GM13977 (cell line): ENCODE results near the gene EPOP.

Experiments used
- DNase-seq: peaks from one replicate; pipeline ENCODE4 v3.0.0; 2012; ENCODE audit warnings: low spot score
- CTCF ChIP-seq: IDR thresholded peaks from 2 replicates; pipeline ENCODE4 v1.5.1; 2012; ENCODE audit warnings: mild to moderate bottlenecking, control low read depth; ENCODE audit not compliant: insufficient read depth; ENCODE audit errors: extremely low read depth, missing control alignments
- in situ Hi-C: fragments of 300-500 bp; cut with MboI; formaldehyde crosslinking; loops from one replicate; pipeline ENCODE4 v1.12.0; 2022; ENCODE audit warnings: low sequenced_read_pairs, low pct_unique_long_range_greater_than_20kb, mixed read lengths, inconsistent platforms; ENCODE audit not compliant: unreplicated experiment

EPOP gene

GRCh38 chr17:38716368-38717005 is 41.7 kb upstream of the EPOP start:
- no peak for TF ChIP-seq CTCF
- DNase-seq: no peak
- in situ Hi-C loops: no loop called here

GRCh38 chr17:38715216-38715943 is 40.6 kb upstream of the EPOP start:
- in situ Hi-C loops: no loop called here

GRCh38 chr17:38713456-38714075 is 38.8 kb upstream of the EPOP start:
- in situ Hi-C loops: no loop called here
- DNase-seq: no peak
- no peak for TF ChIP-seq CTCF

More at GRCh38 chr17:38715216-38715943, 40.6 kb upstream of the EPOP start:
- DNase-seq: no peak
- no peak for TF ChIP-seq CTCF

- in situ Hi-C loops: no loop called here
- TF ChIP-seq CTCF: no peak
- no peak for DNase-seq
Measured at GRCh38 chr17:38712593-38712992, 37.8 kb upstream of the EPOP start.

GRCh38 chr17:38711792-38712571 is 37.2 kb upstream of the EPOP start:
- TF ChIP-seq CTCF: no peak
- no peak for DNase-seq
- in situ Hi-C loops: no loop called here

GRCh38 chr17:38710985-38711384 is 36.2 kb upstream of the EPOP start:
- no peak for DNase-seq
- TF ChIP-seq CTCF: no peak
- in situ Hi-C loops: no loop called here
